NCI-H510A treated with DMSO at 0.1 percent for 48 hours (cell line): Measurements from ENCODE around the gene CAMK1.
A peak's percentile ranks its signal among the peaks of the same experiment; 100 is the strongest.

Source experiments
- DNase-seq: peaks from one replicate; lab custom pipeline; 2025; lab: John Stamatoyannopoulos, UW

CAMK1 gene

DNA sequence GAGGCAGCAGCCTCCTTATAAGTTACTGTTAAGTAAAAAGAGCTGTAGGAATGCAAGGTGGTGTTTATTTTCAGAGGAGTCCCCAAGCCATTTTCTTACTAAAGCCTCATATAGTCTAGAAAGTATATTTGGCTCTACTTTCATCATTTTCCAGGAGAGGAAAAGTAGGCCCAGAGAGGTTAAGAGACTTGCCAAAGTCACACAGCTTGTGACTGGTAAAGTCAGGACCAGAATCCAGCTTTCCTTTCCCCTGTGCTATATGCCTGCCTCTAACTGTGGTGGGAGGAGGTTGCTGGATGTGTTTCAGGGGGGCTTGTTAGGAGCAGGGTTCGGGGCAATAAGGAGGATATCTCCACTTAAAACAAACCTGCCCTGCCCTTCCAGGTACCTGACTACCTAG lies 27.2 kb downstream of the CAMK1 start:
- DNase-seq = no peak

DNA sequence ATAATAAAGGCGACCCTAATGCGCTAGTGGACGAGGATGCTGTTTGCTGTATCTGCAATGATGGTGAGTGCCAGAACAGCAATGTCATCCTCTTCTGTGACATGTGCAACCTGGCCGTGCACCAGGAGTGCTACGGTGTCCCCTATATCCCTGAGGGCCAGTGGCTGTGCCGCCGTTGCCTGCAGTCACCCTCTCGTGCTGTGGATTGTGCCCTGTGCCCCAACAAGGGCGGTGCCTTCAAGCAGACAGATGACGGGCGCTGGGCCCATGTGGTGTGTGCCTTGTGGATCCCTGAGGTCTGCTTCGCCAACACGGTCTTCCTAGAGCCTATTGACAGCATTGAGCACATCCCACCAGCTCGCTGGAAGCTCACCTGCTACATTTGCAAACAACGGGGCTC lies 30.6 kb downstream of the CAMK1 start:
- DNase-seq = no peak

DNA sequence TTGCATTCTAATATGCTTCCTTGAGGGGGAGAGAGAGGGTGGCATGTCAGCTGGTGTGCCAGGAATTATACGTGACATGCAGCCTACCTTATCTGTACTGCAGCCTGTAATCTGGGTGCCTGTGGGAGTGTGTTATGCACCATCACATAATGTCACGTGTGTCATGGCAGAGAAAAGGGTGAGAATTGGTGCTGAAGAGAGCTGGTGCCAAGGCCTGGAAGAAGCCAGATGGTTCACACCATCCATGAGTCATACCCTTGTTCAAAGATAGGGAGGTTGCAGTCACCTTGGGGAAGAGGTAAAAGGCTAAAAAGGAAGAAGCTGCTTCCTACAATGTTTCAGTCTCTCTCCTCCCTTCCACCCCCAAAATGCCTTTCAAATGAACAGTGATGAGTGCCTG lies 32.9 kb downstream of the CAMK1 start:
- no peak for DNase-seq

DNA sequence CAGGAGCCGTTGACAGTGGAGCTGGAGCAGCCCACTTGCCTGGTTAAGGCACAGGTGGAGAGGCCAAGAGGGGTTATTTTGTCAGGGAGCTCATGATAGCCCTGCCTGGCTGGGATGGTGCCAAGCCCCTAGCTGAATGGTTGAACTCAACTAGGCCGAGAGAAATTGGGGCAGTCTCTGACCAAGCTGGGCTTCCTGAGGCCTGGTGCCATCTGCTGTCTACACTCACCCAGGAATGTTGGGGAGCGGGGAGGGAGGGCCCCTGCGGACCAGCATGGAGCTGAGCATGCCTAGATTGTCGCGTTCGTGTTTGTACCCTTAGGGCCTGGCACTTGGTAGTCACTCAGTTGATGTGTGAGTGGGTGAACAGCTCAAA lies 37.0 kb downstream of the CAMK1 start:
- no peak for DNase-seq

DNA sequence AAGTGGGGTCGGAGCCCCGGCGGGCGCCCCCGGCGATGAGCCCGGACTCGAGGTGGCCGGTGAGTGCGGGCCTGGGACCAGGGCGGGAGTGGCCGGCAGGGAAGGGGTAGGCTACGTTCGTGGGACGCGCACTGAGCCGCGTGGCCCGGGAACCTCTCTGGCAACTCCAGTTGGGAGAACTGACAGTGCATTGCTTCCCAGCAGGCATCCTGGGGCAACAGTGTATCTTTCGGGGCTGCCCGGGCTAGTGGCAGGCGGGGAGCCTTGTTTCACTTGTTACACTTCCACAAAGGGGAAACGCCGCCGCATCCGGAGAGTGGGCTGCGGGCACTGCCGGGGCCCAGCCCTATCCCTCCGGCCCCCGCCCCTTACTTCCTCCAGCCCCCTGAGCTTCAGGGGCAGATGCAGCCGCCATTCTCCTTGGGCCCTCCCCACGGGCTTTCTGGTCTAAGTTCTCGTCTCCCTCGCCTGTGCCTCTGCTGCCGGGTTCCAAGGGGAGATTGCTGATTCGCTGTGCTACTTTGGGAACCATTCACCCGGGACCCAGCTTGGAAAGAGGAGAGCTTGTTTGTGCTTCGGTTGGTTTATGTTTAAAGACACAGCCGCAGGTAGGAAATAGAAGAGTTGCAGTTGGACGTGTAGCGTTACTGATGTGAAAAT lies 37.5 kb downstream of the CAMK1 start:
- DNase-seq = no peak

DNA sequence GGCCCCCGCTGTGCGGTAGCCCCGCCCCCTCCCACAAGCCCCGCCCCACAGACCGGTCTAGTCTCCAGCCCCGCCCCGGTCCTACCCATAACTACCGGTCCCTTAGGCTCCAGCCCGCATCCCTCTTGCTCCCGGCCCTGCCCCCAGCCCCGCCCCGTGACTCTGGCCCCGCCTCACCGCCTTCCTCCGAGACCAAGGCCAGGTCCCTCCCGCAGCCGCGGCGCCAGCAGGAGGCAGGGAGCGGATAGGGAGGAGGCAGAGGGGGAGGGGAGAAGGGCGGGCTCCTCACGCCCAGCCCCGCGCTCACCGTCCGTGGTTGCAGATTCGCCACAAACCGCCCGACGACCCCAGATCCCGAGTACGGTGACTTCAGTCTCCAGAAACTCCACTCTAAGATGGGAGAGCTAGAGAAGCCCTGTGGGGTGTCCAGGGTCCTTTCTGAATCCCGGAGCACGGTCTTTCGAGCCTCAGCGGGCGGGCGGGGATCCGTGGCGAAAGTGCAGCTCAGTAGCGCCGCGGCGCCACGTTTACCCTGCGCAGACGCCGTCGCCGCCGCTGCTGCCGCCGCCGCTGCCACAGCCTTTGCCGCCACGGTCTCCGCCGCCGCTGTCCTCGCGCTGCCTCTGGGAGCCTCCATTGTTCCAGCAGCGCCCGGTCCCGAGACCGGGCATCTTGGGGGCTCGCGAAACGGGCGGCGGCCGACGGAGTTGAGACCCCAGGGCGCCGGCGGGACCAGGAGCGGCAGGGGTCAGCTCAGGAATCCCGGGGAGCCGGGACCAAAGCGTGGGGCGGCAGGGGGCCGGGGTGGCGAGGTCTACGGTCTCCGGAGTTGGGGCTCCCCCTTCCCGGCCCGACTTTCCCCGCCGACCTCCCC lies 38.3 kb downstream of the CAMK1 start, which contains the start of gene BRPF1:
Gene BRPF1, plus strand, starts transcription at position 530 of the 874 bp plus-strand sequence. CDS start 2,406 bp downstream, outside the sequence.
- DNase-seq = peak; percentile 62

DNA sequence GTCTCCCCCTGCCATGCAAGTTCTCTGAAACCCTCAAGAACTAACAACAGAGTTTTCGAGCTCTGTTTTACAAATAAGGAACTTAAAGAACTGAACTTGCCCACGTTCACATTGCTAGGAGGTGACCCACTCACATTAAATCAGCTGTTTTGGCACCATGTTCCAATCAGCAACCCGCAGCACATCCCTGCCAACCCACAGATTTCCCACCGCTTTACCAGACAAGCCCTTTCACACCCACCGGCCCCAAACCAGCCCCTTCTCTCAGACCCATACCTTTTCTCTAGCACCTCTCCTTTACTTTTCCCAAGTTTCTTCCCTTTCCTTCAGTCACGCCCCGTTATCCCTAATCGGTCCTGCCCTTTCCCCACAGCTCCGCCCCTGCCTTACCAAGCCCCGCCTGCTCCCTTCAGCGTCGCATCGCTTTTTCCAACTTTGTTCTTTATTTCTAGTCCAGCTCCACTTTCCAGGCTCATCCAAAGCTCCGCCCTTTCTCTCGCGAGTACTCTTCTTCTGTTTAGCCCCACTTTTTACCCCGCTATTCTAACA lies 39.0 kb downstream of the CAMK1 start:
- DNase-seq = peak; percentile 62

DNA sequence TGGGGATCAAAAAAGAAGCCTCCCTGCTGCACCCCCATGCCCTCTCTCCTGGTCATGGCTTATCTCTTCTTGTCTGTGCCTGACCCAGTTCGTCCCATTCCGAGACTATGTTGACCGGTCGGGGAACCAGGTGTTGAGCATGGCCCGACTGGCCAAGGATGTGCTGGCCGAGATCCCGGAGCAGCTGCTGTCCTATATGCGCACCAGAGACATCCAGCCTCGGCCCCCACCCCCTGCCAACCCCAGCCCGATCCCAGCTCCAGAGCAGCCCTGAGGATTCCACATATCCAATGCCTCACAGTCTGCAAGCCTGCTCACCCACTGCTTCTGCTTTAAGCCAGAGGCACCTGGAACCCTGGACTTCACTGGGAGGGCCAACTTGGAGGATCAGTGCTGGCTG lies 40.3 kb downstream of the CAMK1 start:
- DNase-seq = no peak

DNA sequence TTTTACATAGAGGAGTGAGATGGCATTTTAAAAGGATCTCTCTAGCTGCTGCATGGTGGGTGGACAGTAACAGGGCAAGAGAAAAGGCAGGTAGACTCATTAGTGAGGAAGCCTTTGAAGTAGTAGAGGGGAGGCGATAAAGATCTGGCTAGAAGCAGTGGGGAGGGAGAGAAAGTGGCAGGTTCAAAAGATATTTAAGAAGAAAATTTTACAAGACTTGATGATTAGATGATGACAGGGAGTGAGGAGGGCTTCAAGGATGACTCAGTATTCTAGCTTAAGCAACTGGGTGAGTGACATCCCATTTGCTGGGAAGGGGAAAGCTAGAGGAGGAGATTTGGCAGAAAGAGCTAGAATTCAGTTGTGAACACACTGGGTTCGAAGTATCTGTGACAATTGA lies 42.0 kb downstream of the CAMK1 start:
- DNase-seq = no peak

DNA sequence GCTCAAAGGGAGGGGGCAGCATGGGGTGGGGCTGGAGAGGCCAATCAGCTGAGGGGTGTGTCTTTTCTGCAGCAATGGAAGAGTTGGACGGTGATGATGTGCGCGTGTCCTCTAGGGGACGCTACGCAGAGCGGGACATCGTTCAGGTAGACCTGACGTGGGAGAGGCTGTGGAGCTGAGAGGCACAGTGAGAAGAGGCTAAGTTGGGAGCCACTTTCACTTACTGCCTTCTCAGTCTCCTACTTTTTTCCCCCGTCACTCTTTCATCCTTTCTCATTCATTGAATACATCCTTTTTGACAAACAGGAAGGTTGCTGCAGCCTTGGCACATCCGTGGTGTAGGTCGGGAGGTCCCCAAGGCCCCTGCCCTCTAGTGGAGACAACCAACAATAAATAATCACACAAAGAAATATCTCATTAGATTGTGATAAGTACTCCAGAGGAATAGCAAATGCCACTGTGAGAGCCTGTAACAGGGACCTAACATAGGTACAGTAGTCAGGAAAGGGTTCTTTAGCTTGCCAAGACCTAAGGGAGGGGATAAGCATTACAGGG lies 42.6 kb downstream of the CAMK1 start:
- DNase-seq = peak; percentile 53

DNA sequence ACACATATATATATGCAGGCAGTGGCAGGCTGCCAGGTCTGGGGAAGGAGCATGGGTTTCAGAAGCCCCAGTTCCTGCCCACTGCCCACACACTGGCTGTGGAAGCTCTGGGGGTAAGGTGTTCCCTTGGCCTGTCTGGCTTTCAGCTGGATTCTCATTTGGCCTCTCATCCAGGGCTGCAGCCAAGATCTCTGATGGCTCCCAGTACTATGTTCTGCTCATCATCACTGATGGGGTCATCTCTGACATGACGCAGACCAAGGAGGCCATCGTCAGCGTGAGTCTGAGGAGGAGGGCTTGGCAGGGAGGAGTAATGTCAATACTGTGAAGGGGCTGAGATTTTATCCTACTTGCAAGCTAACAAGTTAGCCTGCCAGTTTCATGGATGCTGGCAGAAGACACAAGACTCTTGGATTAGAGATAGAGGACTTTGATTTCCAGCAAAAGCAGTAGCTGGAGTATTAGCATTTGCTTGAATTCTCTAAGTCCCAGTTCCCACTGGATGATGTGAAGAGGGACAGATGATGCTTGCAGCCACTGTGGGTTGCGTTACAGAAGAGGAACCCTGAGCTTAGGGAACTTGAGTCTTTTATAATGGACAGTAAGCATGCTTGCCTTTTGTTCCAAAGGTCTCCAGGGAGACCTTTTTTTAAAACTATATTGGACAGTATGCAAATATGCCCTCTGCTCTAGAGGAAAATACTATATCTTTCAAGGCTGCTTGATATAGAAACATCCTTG lies 43.8 kb downstream of the CAMK1 start:
- DNase-seq = no peak

DNA sequence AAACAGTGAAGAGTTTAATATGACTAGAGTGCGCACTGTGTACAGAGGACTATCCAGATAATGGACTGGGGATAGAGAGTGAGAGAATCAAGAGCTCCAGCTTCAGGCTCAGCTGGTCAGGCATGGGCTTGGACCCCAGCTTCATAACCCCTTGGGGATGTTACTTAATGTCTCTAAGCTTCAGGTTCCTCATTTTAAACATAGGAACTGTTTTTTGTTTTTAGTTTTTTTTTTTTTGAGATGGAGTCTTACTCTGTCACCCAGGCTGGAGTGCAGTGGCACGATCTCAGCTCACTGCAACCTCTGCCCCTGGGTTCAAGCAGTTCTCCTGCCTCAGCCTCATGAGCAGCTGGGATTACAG lies 48.1 kb downstream of the CAMK1 start:
- no peak for DNase-seq

DNA sequence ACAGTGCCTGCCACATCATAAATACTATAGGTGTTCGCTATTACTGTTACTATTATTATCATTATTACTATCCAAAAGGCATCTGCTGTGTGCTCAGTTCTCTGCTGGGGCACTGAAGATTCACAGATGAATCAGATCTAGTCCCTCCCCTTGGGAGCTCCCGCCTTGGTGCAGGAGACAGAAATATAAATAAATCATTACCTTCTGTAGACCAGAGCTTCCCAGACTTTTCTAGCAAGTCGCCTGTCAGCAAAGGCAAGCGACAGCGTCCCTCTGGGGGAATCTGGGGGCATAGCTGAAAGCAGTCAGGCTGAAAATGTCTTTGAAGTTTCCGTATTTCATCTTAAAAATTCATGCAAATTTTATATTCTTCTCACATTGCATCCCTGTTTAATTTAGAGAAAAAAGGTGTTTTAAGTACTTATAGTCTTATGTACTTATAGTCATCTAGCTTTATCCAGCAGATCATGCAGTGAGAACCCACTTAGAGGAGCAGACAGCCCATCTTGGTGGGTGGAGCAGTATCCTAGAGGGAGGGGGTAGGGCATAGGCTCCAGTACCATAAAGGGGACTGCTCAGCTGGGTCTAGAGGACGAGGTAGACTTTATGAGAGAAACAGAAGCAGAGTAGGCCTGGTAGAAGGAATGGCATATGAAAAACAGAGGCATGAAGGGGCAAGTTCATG lies 48.6 kb downstream of the CAMK1 start:
- no peak for DNase-seq

DNA sequence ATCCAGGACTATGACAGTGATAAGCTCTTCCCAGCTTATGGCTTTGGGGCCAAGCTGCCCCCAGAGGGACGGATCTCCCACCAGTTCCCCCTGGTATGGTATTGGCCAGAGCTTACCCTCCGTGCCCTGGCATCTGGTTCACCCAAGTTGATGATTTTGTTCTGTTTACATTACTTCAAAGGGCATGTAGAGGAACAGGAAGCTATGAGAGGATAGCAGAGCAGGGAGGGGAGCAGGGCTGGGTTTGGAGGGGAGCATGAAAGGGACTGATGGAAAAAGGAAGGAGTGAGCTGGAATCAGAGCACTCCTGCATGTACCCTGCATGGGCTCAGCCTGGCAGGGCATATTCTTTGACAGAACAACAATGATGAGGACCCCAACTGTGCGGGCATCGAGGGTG lies 51.6 kb downstream of the CAMK1 start:
- DNase-seq = no peak

DNA sequence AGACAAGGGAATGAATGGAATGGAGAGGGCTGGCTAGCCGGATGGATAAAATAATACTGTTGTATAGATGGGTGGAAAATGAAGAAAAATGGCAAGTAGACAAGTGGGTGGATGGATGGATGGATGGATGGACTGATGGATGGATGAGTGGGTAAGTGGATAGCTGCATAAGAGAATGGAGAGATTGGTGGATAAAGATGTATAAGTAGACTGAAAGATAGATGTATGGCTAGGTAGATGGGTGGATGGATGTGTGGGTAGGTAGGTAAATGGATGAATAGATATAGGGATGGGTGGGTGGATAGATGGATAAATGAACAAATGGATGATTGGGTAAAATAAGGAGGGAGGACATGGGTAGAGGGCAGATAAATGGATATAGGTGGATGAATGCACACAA lies 52.2 kb downstream of the CAMK1 start:
- DNase-seq = no peak

DNA sequence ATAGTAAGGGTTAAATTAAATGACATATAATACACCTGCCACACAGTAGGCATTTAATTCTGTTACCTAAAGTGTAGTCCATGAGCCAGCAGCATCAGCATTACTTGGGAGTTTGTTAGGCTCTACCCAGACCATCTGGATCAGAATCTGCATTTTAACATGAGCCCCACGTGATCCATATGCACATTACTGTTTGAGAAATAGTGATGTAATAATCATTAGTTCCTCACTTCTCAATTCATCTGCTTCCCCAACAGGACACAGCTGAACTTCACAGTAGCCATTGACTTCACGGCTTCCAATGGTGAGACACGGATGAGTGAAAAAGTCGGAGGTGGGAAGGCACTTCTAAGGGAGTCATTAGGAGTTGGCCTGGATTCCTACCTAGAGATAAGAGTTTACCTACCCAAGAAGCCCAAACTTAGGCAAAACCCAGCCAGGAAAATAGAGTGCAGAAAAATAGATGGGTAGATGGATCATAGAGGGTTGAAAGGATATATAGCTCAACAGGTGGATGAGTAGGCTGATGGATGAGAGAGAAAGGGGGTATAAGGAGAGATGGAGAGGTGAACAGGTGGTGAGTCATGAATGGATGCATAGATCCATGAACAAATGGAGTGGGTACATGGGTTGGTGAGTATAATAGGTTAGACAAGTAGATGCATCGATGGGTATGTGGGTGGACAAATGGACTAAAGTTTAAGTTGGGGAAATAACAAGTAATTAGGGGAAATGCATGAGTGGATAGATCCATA lies 52.8 kb downstream of the CAMK1 start:
- DNase-seq = no peak

DNA sequence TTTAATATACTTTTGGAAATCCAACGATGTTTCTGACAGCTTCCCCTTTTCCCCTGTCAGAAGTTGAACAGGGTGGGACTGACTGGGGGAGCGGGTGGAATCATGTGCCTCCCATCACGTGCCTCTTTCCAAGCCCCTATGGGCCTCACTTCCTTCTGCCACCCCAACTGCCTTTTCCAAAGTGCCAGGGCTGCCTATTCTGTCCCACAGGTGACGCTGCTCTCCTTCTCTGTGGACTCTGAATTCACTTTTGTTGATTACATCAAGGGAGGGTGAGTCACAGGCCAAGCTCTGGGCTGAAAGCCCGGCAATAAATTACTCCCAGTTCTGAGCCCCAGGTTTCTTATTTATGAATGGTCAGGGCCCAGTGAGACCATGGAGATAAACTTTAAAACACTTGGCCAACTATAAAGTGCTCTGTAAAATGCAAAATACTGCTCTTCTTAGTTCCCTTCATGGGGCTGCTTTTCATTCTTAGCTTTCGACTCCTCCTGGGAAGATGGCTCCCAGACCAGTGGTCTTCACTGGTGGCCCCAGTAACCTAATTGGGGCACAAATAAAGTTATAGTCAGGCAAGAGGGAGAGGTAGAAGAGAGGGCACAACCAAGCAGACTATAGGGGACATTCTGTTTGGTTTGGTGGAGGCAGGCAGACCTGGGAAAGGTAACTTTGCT lies 53.8 kb downstream of the CAMK1 start:
- DNase-seq = no peak

DNA sequence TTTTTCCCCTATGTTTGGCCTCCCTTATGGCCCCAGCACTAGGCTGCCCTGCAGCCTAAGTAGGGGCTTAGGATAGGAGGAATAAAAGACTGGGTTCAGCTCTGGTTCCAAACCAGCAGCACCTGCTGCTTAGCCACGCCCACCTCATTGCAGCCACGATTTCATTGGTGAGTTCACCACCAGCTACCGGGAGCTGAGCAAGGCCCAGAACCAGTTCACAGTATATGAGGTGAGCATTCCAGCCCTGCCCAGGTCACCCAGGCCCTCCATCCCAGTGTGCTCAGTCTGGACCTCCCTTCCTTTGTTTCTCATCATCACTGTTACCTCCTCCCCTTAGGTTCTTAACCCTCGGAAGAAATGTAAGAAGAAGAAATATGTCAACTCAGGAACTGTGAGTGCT lies 54.6 kb downstream of the CAMK1 start:
- DNase-seq = peak; percentile 10

DNA sequence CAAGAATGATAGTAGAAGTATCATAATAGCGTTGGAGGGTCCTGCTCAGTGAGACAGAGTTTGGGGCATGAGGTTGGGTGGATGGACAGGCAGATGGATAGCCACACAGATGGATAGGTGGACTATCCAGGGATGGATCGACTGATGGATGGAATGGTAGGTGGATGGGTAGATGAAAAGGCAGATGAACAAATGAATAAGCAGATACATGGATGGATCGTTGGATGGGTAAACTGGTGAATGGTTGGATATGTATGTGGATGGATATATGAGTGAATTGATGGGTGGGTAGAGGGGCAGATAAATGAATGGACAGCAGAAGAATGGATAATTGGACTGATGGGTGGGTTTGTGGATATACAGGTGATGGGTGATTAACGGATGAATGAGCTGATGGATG lies 56.6 kb downstream of the CAMK1 start:
- DNase-seq = no peak

DNA sequence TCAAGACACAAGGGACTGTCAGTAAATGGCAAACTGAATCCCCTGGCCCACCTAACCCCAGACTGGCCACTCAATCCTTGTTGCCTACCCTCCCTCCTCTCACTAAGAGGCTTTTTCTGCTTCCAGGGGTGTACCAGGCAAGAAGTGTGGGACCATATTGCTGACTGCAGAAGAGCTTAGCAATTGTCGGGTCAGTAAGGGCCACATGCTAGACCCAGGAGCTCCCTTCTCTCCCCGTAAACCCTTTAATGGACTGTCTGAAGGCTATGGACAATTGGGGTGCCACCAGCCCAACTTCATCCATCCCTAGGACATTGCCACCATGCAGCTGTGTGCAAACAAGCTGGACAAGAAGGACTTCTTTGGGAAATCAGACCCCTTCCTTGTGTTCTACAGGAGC lies 57.3 kb downstream of the CAMK1 start:
- DNase-seq = no peak
